GM23338 (cell line): ENCODE data around the gene EPHB3. TPM values are rescaled to one million over a fixed set of nuclear protein-coding genes. Genes with fewer than 3 reads are reported as not detected.

Source experiments
- EZH2phosphoT487 ChIP-seq: fragments of 200-600 bp; sonication (generic); IDR thresholded peaks from one replicate; pipeline ENCODE4 v1.8.1; 2018; ENCODE audit warnings: antibody characterized with exemption; ENCODE audit not compliant: unreplicated experiment
- ZNF462 ChIP-seq: fragments of 250-450 bp; sonication (Bioruptor Pico); IDR thresholded peaks from 2 replicates; pipeline ENCODE4 v1.5.0; 2020; ENCODE audit warnings: mild to moderate bottlenecking, moderate library complexity
- polyA plus RNA-seq: library from polyadenylated mRNA; unstranded; fragments of >200 nt; fragmentation: Nextera tagmentation; extraction: Ambion mirVana; gene quantifications from 2 replicates; pipeline ENCODE4 v1.2.1, GENCODE V29; 2016
- total RNA-seq: library from RNA; depleted of rRNA; stranded (reverse); fragments of >200 nt; shearing (Covaris generic); gene quantifications from 2 replicates; pipeline ENCODE4 v1.2.3, GENCODE V29; 2014
- TF ChIP-seq, protein P1 (sequence below): IDR thresholded peaks from one replicate; pipeline ENCODE4 v1.6.1; 2018; ENCODE audit warnings: antibody characterized with exemption; ENCODE audit not compliant: unreplicated experiment

The EPHB3 gene
- total and polyA plus RNA-seq, 2 experiments from 2014 or later = 0.57 to 2.0 TPM

DNA sequence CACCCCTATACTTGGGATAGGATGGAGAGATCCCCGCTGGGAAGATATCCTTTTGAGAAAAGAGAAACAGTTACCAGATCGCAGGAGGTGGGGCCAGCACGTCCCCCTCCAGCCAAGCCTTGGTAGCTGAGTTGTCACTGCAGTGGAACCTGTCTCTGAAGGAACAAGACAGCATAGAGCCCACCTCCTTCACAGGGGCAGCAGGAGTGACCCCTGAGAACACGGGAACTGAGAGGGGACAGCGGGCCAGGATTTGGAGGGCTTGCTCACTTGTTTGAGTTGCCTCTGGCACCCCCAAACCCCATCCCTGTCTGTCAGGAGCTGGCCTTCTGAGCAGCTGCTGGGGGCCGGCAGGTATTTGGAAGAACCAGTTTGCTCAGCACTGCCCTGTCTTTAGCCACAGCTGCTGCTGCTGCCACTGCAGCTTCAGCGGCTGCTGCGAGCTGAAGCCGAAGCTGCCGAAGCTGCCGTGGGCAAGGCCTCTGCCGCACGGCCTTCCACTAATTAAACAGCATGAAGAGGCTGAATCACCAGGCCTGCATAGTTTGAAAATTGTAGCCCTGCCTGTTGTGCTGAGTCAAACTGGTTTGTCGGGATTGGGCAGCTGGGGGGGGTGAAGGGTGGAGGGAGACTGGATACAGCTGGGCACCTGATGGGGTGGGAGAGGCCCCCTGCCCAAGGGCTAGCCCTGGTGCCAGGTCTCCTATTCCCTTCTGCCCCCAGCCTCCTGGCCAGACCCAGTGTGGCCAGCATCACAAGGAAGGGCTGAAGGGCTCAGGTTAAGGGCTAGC lies 4.0 kb downstream of the EPHB3 start (continued):
- TF ChIP-seq ZNF462 (CRISPR knock-in tag) = no peak
- TF ChIP-seq EZH2phosphoT487 = no peak
- TF ChIP-seq, protein P1, sequence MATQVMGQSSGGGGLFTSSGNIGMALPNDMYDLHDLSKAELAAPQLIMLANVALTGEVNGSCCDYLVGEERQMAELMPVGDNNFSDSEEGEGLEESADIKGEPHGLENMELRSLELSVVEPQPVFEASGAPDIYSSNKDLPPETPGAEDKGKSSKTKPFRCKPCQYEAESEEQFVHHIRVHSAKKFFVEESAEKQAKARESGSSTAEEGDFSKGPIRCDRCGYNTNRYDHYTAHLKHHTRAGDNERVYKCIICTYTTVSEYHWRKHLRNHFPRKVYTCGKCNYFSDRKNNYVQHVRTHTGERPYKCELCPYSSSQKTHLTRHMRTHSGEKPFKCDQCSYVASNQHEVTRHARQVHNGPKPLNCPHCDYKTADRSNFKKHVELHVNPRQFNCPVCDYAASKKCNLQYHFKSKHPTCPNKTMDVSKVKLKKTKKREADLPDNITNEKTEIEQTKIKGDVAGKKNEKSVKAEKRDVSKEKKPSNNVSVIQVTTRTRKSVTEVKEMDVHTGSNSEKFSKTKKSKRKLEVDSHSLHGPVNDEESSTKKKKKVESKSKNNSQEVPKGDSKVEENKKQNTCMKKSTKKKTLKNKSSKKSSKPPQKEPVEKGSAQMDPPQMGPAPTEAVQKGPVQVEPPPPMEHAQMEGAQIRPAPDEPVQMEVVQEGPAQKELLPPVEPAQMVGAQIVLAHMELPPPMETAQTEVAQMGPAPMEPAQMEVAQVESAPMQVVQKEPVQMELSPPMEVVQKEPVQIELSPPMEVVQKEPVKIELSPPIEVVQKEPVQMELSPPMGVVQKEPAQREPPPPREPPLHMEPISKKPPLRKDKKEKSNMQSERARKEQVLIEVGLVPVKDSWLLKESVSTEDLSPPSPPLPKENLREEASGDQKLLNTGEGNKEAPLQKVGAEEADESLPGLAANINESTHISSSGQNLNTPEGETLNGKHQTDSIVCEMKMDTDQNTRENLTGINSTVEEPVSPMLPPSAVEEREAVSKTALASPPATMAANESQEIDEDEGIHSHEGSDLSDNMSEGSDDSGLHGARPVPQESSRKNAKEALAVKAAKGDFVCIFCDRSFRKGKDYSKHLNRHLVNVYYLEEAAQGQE = no peak
